Ovary (tissue), 9 donors: ENCODE data around the gene EXOC3. TPM values are rescaled to one million over a fixed set of nuclear protein-coding genes. Genes with fewer than 3 reads are reported as not detected.

ENCODE experiments used
- DNase-seq, 5 donors: peaks; one replicate each; pipeline ENCODE4 v3.0.0-alpha.2; 2019 to 2020
- H3K27ac ChIP-seq, 2 donors: fragments of 200-600 bp; one replicate each; pipeline versions ENCODE4 v1.5.1 to v1.8.0; 2019 to 2022
- H3K27me3 ChIP-seq: fragments of 200-600 bp; one replicate; pipeline ENCODE4 v1.8.0; 2022
- H3K36me3 ChIP-seq: fragments of 200-600 bp; sonication (generic); one replicate; pipeline ENCODE4 v1.5.1; 2019
- H3K4me1 ChIP-seq: one replicate; pipeline ENCODE4 v1.8.1; 2013; ENCODE audit warnings: mild to moderate bottlenecking, moderate library complexity; ENCODE audit not compliant: insufficient read depth
- H3K4me3 ChIP-seq: fragments of 200-600 bp; sonication (generic); one replicate; pipeline ENCODE4 v1.5.1; 2017
- H3K9me3 ChIP-seq, 2 donors: fragments of 200-600 bp in 1 of 2; sonication (generic) in 1 of 2; one replicate each; pipeline versions ENCODE4 v1.5.1 to v1.8.1; 2013 to 2019; ENCODE audit warnings: mild to moderate bottlenecking in 1 of 2, moderate library complexity in 1 of 2
- EP300 ChIP-seq: sonication (generic); formaldehyde crosslinking; IDR thresholded peaks from one replicate; pipeline ENCODE4 v1.6.1; 2017; ENCODE audit warnings: antibody characterized with exemption
- POLR2A ChIP-seq: fragments of 450-650 bp; IDR thresholded peaks from one replicate; pipeline ENCODE4 v1.6.1; 2017; ENCODE audit warnings: antibody characterized with exemption, mild to moderate bottlenecking, moderate library complexity
- WGBS, 3 donors: extraction: QIAGEN DNeasy Blood & Tissue Kit in 1 of 3; methylation state at CpG; one replicate each; pipeline versions ENCODE4 v1.1.5 to v1.1.7; 2013 to 2017; 5-methylcytosine and 5-hydroxymethylcytosine counted together
- intact Hi-C, 4 donors: fragments of 100-400 bp; cut with DNase I; formaldehyde crosslinking; loops; one replicate each; pipeline versions ENCODE4 v1.11.0 to v1.15.1; 2022 to 2023
- polyA plus RNA-seq, 2 donors: library from polyadenylated mRNA; stranded (reverse); fragments of 200-250 nt in 1 of 2; fragments of 350-450 nt in 1 of 2; fragmentation: Illumina TruSeq in 1 of 2; extraction: RNeasy Lipid Tissue Mini Kit (QIAGEN cat#74804) in 1 of 2; gene quantifications; one replicate each; pipeline ENCODE4 v1.2.3, GENCODE V29; 2013 to 2014
- total RNA-seq, 7 donors: library from RNA; depleted of rRNA in 2 of 7; stranded (reverse); fragments of >200 nt in 2 of 7; fragmentation: NEBNext Ultra II Directional in 3 of 7; extraction: Animal tissue kit (Norgen Biotek cat#: 25700) in 3 of 7; gene quantifications; one replicate each; pipeline versions ENCODE4 v1.1.0 to v1.2.4, GENCODE V29; 2016 to 2023
- TF ChIP-seq, protein P1 (sequence below), 3 donors: fragments of 450-650 bp in 2 of 3; fragments of 200-600 bp in 1 of 3; IDR thresholded peaks; one replicate each; pipeline versions ENCODE4 v1.5.1 to v1.8.0; 2016 to 2022; ENCODE audit warnings: antibody characterized with exemption in 3 of 3, mild to moderate bottlenecking in 1 of 3
- donor health status: DM: no; HTN: no; CAD: no; lungs with moderate emphysema.
- donor health status: DM: no; HTN: no; CAD: no.
- donor health status: Bipolar disorder and iron deficiency.
- donor health status: DM: yes; HTN: yes; CAD: no.
- donor health status: DM: no; HTN: no; CAD: no.
- donor health status: DM: yes; HTN: yes; CAD: no.

The EXOC3 gene
- total and polyA plus RNA-seq, 9 donors, result 25.5 to 67.4 (median 49.4) TPM

DNA sequence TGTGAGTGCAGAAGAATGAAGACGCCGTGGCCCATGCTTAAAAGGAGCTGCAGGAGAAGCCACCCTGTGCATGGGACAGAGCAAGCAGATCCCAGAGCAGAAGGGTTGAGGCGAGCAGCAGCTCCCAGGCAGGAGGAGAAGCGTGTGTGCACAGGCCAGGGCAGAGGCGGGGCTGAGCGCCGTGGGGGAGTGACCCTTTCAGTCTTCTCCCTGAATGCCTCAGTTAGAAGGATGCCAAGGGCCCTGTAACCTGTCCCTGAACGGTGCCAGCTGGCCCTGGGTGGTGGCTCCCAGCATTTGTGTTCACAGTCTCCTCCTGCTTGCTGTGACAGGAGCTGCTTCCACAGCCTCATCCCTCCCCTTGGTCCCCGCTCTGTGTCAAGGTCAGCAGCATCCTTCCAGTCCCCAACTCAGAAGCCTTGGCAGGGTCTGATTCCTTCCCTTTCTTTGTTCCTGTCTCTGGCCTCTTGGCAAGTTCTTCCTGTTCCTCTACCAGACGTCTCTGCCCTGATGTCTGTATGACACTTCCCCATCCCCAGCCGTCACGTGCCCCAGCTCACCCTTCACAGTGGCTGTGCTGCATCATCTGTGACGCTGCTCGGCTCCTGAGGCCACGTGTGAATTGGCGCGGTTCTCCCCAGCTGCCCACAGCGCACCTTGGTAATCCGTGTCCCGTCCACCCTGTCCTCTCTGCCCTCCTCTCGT lies 5.2 kb downstream of the EXOC3 start:
- H3K36me3 ChIP-seq, result no peaks in the 10 kb centered on the region

DNA sequence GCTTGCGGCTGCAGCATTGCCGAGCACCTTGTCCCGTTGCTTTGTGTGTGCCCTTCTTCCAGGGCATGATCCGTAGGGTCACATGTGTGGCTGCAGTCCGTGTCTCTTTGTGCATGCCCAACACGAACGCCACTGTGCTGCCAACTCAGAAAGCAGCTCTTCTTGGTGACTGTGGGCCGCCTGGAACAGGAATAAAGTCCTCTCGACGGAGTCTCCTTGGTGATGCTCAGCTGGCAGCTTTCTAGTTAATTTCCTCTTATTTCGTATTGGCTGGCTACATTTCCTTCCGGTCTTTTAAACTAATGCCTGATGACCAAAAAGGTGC lies 5.8 kb downstream of the EXOC3 start:
- TF ChIP-seq, protein P1, sequence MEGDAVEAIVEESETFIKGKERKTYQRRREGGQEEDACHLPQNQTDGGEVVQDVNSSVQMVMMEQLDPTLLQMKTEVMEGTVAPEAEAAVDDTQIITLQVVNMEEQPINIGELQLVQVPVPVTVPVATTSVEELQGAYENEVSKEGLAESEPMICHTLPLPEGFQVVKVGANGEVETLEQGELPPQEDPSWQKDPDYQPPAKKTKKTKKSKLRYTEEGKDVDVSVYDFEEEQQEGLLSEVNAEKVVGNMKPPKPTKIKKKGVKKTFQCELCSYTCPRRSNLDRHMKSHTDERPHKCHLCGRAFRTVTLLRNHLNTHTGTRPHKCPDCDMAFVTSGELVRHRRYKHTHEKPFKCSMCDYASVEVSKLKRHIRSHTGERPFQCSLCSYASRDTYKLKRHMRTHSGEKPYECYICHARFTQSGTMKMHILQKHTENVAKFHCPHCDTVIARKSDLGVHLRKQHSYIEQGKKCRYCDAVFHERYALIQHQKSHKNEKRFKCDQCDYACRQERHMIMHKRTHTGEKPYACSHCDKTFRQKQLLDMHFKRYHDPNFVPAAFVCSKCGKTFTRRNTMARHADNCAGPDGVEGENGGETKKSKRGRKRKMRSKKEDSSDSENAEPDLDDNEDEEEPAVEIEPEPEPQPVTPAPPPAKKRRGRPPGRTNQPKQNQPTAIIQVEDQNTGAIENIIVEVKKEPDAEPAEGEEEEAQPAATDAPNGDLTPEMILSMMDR (IDR thresholded peaks at IDR 0.05), result no peak
- no peak for TF ChIP-seq EP300
- TF ChIP-seq POLR2A, result no peak
- 87 to 93% (median 90%) methylated on average over 12 of the region's 12 CpGs for WGBS, 3 donors
- Histone ChIP-seq H3K27ac (no peak overlapping the region), H3K4me3 (no peak overlapping the region), H3K36me3 (no peaks in the 10 kb centered on the region), H3K4me1 (peaks cover 6% of the 10 kb centered on the region), H3K27me3 (no peaks in the 10 kb centered on the region), H3K9me3 (peaks cover 0 to 3% of the 10 kb centered on the region in 2 donors)
- no peak for DNase-seq
- intact Hi-C loops, result loop anchor here in 1 of 4 donors (10.0 kb wide), 1 partner anchor 134 kb away; no protein-coding TSS in a partner anchor

More for the DNA sequence above, 5.2 kb downstream of the EXOC3 start:
- H3K4me3 ChIP-seq, result no peak overlapping the region
- peak in 2 of 5 donors; percentile 16 to 18 for DNase-seq
- 82 to 89% (median 86%) methylated on average over 21 of the region's 21 CpGs for WGBS, 3 donors
- H3K9me3 ChIP-seq, result peaks cover 0 to 3% of the 10 kb centered on the region in 2 donors
- intact Hi-C loops, result loop anchor here in 1 of 4 donors (10.0 kb wide), 1 partner anchor 133 kb away; no protein-coding TSS in a partner anchor
- TF ChIP-seq POLR2A (no peak), EP300 (no peak)
- TF ChIP-seq, protein P1 (IDR thresholded peaks at IDR 0.05), result no peak
- peaks cover 8% of the 10 kb centered on the region for H3K4me1 ChIP-seq
- no peaks in the 10 kb centered on the region for H3K27me3 ChIP-seq
- no peak overlapping the region for H3K27ac ChIP-seq

DNA sequence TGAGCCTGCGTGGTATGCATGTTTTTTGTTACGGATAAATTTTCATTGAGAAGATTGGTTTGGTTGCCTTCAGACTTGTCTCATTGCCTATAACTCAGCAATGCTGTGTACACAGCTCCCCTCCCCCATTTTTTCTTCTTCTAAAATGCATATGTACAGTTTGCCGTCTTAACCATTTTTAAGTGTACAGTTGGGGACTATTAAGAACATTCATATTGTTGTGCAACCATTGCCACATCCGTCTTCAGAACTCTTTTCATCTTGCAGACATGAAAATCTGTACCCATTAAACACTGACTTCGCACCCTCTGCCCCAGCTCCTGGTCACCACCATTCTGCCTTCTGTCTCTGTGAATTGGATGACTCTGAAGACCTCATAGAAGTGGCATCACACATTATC lies 6.2 kb downstream of the EXOC3 start:
- DNase-seq, result no peak
- Histone ChIP-seq H3K27me3 (no peaks in the 10 kb centered on the region), H3K27ac (no peak overlapping the region), H3K4me3 (no peak overlapping the region), H3K9me3 (peaks cover 0 to 3% of the 10 kb centered on the region in 2 donors), H3K36me3 (no peaks in the 10 kb centered on the region), H3K4me1 (peaks cover 1% of the 10 kb centered on the region)
- intact Hi-C loops, result loop anchor here in 1 of 4 donors (10.0 kb wide), 1 partner anchor 134 kb away; no protein-coding TSS in a partner anchor
- TF ChIP-seq, protein P1 (IDR thresholded peaks at IDR 0.05), result no peak
- no peak for TF ChIP-seq EP300
- no peak for TF ChIP-seq POLR2A
- WGBS, 3 donors, result 93 to 96% (median 94%) methylated on average over 5 of the region's 5 CpGs

DNA sequence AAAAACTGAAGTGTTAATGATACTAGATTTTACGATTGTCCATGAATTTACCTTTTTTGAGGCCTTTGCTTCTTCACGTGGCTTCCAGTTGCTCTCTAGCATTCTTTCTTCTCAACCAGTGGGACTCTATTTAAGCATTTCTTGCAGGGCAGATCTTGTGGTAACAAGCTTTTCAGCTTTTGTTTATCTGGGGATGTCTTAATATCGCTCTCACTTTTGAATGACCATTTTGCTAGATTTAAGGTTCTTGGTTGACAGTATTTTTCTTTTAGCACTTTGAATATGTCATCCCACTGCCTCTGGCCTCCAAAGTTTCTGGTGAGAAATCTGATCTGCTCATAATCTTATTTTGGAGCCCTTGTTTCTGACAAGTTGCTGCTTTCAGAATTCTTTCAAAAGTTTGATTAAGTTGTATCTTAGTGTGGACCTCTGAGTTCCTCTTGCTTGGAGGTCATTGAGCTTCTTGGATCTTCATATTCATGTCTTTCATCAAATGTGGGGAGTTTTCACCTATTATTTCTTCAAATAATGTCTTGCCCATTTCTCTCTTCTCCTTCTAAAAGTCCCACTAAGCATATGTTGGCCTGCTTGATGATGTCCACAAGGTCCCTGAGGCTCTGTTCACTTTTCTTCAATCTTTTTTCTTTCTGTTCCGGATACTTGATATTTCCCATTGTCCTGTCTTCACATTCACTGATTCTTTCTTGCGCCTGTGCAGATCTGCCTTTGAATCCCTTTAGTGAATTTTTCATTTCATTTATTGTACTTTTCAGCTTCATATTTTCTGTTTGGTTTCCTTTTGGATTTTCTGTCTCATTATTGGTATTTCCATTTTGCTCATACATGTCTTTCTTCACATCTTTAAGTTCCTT lies 8.8 kb downstream of the EXOC3 start:
- WGBS, 3 donors, result 77 to 98% (median 91%) methylated on average over 5 of the region's 5 CpGs
- Histone ChIP-seq H3K4me1 (no peaks in the 10 kb centered on the region), H3K4me3 (no peak overlapping the region), H3K9me3 (peaks cover 0 to 3% of the 10 kb centered on the region in 2 donors), H3K27ac (no peak overlapping the region), H3K36me3 (no peaks in the 10 kb centered on the region), H3K27me3 (no peaks in the 10 kb centered on the region)
- TF ChIP-seq EP300 (no peak), POLR2A (no peak)
- TF ChIP-seq, protein P1 (IDR thresholded peaks at IDR 0.05), result no peak
- no peak for DNase-seq
- intact Hi-C loops, result no loop called here
